Left lung (tissue), 10 donors: ENCODE measurements around the gene CD300LD. TPM values are rescaled to one million over a fixed set of nuclear protein-coding genes. Genes with fewer than 3 reads are reported as not detected.

Source experiments
- ATAC-seq: fragments of 200-7000 bp; cut with Tn5 transposase; one replicate; pipeline ENCODE4 v1.9.1; 2020; ENCODE audit warnings: moderate library complexity
- DNase-seq, 4 donors: peaks; one replicate each; pipeline ENCODE4 v3.0.0-alpha.2; 2013 to 2020
- H3K27ac ChIP-seq, 2 donors: fragments of 200-600 bp; sonication (generic) in 1 of 2; one replicate each; pipeline versions ENCODE4 v1.5.0 to v1.8.0; 2020 to 2021
- H3K27me3 ChIP-seq, 2 donors: fragments of 200-600 bp; sonication (generic) in 1 of 2; one replicate each; pipeline versions ENCODE4 v1.5.0 to v1.8.0; 2020 to 2021
- H3K36me3 ChIP-seq, 2 donors: fragments of 200-600 bp; sonication (generic) in 1 of 2; one replicate each; pipeline versions ENCODE4 v1.5.0 to v1.8.0; 2020 to 2021
- H3K4me1 ChIP-seq, 2 donors: fragments of 200-600 bp; one replicate each; pipeline ENCODE4 v1.8.0; 2021
- H3K4me3 ChIP-seq, 2 donors: fragments of 200-600 bp; sonication (generic) in 1 of 2; one replicate each; pipeline versions ENCODE4 v1.5.0 to v1.8.0; 2020 to 2021; ENCODE audit warnings: mild to moderate bottlenecking in 1 of 2
- H3K9me3 ChIP-seq, 2 donors: fragments of 200-600 bp; sonication (generic) in 1 of 2; one replicate each; pipeline versions ENCODE4 v1.5.0 to v1.8.0; 2020 to 2021
- intact Hi-C, 2 donors: fragments of 100-400 bp; cut with DNase I; formaldehyde crosslinking; loops; one replicate each; pipeline versions ENCODE4 v1.11.2 to v1.14.2; 2022
- polyA plus RNA-seq, 6 donors: library from polyadenylated mRNA; unstranded; fragments of 120-200 nt; gene quantifications; one replicate each; pipeline ENCODE4 v1.2.1, GENCODE V29; 2013; ENCODE audit not compliant: insufficient read length in 6 of 6
- total RNA-seq, 2 donors: library from RNA; stranded (reverse); fragmentation: NEBNext Ultra II Directional; extraction: Animal tissue kit (Norgen Biotek cat#: 25700); gene quantifications; one replicate each; pipeline ENCODE4 v1.2.1, GENCODE V29; 2021
- TF ChIP-seq, protein P1 (sequence below), 2 donors: fragments of 200-600 bp; sonication (generic) in 1 of 2; IDR thresholded peaks; one replicate each; pipeline versions ENCODE4 v1.5.0 to v1.8.0; 2021; ENCODE audit warnings: antibody characterized with exemption in 2 of 2
- donor health status: DM: no; HTN: yes; CAD: no.
- donor health status: DM: no; HTN: no; CAD: no.

CD300LD gene
- total and polyA plus RNA-seq, 8 donors: 0.29 TPM; not detected in 7

DNA sequence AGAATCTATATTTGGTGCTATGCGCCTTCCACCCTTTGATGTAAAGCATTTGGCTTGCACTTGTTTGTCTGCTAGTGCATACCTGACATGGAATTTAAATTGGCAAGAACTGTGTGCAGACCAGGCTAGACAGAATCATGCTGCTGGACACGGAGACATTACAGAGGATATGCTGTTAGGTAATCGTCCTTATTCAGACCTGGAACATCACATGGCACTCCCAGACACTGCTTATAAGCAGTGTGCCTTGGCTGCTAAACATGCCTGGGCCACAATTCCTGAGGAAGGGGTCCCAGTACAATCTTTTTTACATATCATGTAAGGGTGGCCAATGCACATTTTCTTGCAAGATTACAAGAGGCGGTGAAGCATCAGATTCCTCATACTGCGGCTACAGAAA lies 6.4 kb downstream of the CD300LD start:
- TF ChIP-seq, protein P1, sequence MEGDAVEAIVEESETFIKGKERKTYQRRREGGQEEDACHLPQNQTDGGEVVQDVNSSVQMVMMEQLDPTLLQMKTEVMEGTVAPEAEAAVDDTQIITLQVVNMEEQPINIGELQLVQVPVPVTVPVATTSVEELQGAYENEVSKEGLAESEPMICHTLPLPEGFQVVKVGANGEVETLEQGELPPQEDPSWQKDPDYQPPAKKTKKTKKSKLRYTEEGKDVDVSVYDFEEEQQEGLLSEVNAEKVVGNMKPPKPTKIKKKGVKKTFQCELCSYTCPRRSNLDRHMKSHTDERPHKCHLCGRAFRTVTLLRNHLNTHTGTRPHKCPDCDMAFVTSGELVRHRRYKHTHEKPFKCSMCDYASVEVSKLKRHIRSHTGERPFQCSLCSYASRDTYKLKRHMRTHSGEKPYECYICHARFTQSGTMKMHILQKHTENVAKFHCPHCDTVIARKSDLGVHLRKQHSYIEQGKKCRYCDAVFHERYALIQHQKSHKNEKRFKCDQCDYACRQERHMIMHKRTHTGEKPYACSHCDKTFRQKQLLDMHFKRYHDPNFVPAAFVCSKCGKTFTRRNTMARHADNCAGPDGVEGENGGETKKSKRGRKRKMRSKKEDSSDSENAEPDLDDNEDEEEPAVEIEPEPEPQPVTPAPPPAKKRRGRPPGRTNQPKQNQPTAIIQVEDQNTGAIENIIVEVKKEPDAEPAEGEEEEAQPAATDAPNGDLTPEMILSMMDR (IDR thresholded peaks at IDR 0.05): no peak
- Histone ChIP-seq H3K4me3 (no peak overlapping the region), H3K36me3 (no peaks in the 10 kb centered on the region), H3K27me3 (peaks cover 0 to 18% of the 10 kb centered on the region in 2 donors), H3K4me1 (no peaks in the 10 kb centered on the region), H3K27ac (no peak overlapping the region), H3K9me3 (no peaks in the 10 kb centered on the region)
- DNase-seq (no peak), ATAC-seq (no peak)
- intact Hi-C loops: no loop called here

DNA sequence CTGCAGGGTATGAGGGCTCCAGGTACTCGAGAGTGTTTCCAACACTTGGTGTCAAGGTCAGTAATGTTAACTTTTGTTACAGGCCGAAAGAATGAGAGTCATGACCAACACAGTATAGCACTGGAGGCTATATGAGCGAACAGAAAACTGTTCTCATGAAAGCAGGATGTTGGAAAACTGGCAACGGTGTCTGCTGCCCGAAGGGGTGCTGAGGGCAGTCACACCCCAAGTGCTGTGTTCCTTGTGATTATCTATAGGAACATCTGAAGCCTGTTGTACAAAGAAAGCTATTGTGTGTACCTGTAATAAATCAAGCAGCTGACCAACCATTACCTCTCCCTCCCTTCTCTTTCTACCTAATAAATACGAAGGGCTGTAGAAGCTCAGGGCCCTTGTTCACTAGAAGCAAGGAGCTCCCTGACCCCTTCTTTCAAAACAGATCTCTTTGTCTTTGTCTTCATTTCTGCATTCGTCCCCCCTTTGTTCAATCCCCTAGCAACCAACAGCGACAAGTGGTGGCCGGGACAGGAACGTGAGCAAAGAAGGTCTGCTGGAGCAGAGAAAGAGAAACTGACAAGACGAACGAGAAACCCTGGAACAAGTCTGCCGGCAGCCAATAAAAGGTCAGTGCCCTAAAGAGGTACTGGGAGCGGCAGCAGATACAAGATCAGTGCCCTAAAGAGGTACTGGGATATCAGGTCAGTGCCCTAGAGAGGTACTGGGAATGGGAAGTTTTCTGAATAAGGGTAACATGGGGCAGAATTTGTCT lies 7.6 kb downstream of the CD300LD start:
- no peak overlapping the region for H3K27ac ChIP-seq
- DNase-seq (no peak), ATAC-seq (no peak)
- no peaks in the 10 kb centered on the region for H3K4me1 ChIP-seq
- H3K27me3 ChIP-seq: peaks cover 0 to 16% of the 10 kb centered on the region in 2 donors
- intact Hi-C loops: no loop called here
- H3K4me3 ChIP-seq: no peak overlapping the region
- H3K9me3 ChIP-seq: no peaks in the 10 kb centered on the region
- no peaks in the 10 kb centered on the region for H3K36me3 ChIP-seq
- TF ChIP-seq, protein P1 (IDR thresholded peaks at IDR 0.05): no peak

DNA sequence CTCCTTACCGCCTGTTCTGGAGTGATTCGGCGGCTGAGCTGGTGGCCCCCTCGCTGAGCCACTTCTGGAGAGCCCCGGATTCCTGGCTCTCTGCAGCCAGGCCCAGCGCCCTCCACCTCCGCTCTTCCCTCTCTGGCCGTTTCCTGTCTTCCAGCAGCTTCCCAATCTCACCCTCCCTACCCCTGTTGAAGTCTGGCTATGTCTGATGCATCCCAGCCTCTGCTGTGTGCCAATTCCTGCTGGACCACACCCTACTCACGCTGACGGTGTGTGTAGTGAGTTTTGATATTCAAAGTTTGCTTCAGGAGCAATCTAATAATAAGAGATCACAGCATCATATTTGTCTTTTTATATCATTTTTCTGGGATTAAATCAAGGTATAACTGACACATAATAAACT lies 9.4 kb downstream of the CD300LD start:
- ATAC-seq: no peak
- intact Hi-C loops: no loop called here
- Histone ChIP-seq H3K4me3 (no peak overlapping the region), H3K4me1 (no peaks in the 10 kb centered on the region), H3K9me3 (no peaks in the 10 kb centered on the region), H3K27ac (no peak overlapping the region), H3K36me3 (no peaks in the 10 kb centered on the region), H3K27me3 (peaks cover 0 to 12% of the 10 kb centered on the region in 2 donors)
- no peak for DNase-seq
- TF ChIP-seq, protein P1 (IDR thresholded peaks at IDR 0.05): no peak

DNA sequence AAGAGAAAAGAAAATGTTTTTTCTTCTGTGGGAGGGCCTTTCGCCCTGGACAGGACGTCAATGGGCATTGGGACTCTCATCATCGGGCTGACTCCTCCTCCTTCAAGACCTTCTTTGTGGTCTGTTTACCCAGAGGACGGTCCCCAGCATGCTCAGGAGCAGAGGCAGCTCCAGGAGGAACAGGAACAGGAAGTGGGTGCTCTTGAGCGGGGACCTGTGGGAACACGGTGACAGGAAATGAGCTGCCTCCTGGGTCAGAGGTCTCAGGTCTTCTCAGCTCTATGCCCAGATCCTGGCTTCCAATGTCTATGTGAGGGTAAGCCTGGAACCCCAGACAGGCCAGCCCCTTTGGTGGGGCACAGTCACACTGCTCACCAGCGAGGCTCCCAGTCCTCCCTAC lies 12.2 kb downstream of the CD300LD start:
- TF ChIP-seq, protein P1 (IDR thresholded peaks at IDR 0.05): no peak
- Histone ChIP-seq H3K4me1 (no peaks in the 10 kb centered on the region), H3K36me3 (no peaks in the 10 kb centered on the region), H3K4me3 (no peak overlapping the region), H3K9me3 (no peaks in the 10 kb centered on the region), H3K27ac (no peak overlapping the region), H3K27me3 (peaks cover 0 to 22% of the 10 kb centered on the region in 2 donors)
- no peak for ATAC-seq
- intact Hi-C loops: no loop called here
- DNase-seq: no peak

DNA sequence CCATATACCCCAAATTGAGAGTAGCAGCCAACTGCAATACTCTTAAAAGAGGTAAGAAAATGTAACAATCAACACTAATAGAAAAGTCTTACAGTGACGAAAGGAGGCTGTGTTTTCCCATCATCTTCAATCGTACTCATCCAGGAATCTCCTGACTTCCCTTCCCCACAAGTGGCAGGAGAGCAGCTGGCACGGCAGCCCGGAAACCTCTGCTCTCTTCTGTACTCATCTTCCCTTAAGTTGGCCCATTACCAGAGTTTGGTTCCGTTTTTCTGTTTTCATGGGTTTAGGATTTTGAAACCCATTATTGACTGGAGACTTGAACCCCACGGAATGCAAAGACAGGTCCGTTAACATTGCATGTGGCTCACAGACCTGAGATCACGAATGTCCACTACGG lies 13.1 kb downstream of the CD300LD start:
- no peak for ATAC-seq
- Histone ChIP-seq H3K27ac (no peak overlapping the region), H3K36me3 (no peaks in the 10 kb centered on the region), H3K9me3 (no peaks in the 10 kb centered on the region), H3K4me1 (no peaks in the 10 kb centered on the region), H3K4me3 (no peak overlapping the region), H3K27me3 (peaks cover 0 to 29% of the 10 kb centered on the region in 2 donors)
- TF ChIP-seq, protein P1 (IDR thresholded peaks at IDR 0.05): no peak
- intact Hi-C loops: no loop called here
- DNase-seq: no peak
